Measurements from ENCODE around the gene SPINDOC.
A peak's percentile ranks its signal among the peaks of the same experiment; 100 is the strongest.

The SPINDOC gene

DNA sequence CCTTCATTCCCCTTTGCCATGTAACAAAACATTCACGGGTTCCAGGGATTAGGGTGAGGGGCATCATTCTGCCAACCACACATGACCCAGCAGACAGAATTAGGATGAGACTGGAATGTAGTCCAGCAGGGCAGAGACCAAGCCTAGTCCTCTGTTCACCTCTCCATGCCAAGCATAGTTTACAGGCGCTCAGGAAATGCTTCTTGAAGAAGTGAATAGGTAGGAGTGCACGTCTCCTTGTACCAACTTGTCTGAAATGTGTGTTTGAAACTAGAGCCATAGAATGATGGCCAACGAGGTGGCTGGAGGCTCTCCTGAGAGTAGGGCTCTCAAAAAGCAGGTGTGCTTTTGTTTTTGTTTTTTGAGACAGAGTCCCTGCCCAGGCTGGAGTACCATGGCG, 8.2 kb downstream of the SPINDOC start:
- TF ChIP-seq FOXM1 (IDR thresholded peaks at IDR 0.05; ENCODE audit: borderline replicate concordance, low read depth) (no peak), ZBTB7A (IDR thresholded peaks at IDR 0.05; ENCODE audit: low read depth) (no peak), EP300 (IDR thresholded peaks at IDR 0.05; ENCODE audit: borderline replicate concordance) (no peak), TCF12 (IDR thresholded peaks at IDR 0.05; ENCODE audit: low read depth) (no peak), CREB1 (IDR thresholded peaks at IDR 0.05; ENCODE audit: low read depth) (no peak), CEBPB (IDR thresholded peaks at IDR 0.05) (no peak), TEAD4 (IDR thresholded peaks at IDR 0.05) (no peak), RAD21 (IDR thresholded peaks at IDR 0.05; ENCODE audit: low read depth) (no peak), EGR1 (IDR thresholded peaks at IDR 0.05) (no peak), TAF1 (IDR thresholded peaks at IDR 0.05; ENCODE audit: low read depth) (no peak), NFIC (IDR thresholded peaks at IDR 0.05) (no peak), YY1 (IDR thresholded peaks at IDR 0.05; ENCODE audit: low read depth) (no peak)
- TF ChIP-seq, protein P1, sequence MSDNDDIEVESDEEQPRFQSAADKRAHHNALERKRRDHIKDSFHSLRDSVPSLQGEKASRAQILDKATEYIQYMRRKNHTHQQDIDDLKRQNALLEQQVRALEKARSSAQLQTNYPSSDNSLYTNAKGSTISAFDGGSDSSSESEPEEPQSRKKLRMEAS (IDR thresholded peaks at IDR 0.05): no peak
- TF ChIP-seq, protein P2, sequence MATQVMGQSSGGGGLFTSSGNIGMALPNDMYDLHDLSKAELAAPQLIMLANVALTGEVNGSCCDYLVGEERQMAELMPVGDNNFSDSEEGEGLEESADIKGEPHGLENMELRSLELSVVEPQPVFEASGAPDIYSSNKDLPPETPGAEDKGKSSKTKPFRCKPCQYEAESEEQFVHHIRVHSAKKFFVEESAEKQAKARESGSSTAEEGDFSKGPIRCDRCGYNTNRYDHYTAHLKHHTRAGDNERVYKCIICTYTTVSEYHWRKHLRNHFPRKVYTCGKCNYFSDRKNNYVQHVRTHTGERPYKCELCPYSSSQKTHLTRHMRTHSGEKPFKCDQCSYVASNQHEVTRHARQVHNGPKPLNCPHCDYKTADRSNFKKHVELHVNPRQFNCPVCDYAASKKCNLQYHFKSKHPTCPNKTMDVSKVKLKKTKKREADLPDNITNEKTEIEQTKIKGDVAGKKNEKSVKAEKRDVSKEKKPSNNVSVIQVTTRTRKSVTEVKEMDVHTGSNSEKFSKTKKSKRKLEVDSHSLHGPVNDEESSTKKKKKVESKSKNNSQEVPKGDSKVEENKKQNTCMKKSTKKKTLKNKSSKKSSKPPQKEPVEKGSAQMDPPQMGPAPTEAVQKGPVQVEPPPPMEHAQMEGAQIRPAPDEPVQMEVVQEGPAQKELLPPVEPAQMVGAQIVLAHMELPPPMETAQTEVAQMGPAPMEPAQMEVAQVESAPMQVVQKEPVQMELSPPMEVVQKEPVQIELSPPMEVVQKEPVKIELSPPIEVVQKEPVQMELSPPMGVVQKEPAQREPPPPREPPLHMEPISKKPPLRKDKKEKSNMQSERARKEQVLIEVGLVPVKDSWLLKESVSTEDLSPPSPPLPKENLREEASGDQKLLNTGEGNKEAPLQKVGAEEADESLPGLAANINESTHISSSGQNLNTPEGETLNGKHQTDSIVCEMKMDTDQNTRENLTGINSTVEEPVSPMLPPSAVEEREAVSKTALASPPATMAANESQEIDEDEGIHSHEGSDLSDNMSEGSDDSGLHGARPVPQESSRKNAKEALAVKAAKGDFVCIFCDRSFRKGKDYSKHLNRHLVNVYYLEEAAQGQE (IDR thresholded peaks at IDR 0.05; ENCODE audit: low read depth): no peak
- TF ChIP-seq, protein P3, sequence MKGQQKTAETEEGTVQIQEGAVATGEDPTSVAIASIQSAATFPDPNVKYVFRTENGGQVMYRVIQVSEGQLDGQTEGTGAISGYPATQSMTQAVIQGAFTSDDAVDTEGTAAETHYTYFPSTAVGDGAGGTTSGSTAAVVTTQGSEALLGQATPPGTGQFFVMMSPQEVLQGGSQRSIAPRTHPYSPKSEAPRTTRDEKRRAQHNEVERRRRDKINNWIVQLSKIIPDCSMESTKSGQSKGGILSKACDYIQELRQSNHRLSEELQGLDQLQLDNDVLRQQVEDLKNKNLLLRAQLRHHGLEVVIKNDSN (IDR thresholded peaks at IDR 0.05): no peak

DNA sequence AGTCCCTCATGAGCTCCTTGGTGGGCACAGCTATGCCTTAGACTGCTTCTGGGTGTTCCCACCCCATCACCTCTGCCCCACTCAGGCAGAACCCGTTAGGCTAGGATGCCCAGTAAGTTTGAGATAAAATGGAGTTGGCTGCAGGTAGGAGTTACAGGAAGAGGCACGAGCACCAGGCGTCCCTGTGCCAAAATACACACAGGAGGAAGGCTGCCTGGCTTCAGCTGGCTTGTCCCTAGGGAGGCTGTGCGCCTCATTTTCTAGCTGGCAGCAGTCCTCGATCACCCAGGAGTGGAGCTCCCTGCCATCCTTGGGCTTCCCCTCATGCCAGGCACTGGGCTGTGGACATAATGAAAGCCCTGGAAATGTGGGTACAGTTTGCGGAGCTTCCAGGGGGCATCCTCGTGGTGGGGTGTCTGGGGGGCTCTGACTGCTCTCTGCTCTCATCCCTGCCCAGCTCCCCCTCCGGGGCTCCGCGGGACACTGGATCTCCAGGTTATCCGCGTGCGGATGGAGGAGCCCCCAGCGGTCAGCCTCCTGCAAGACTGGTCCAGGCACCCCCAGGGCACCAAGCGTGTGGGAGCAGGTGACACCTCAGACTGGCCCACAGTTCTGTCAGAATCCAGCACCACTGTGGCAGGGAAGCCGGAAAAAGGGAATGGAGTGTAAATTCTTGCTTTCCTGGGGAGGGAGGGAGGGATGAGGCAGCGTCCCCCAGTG, 13.4 kb downstream of the SPINDOC start:
- TF ChIP-seq, protein P2 (IDR thresholded peaks at IDR 0.05; ENCODE audit: low read depth): no peak
- TF ChIP-seq TEAD4 (IDR thresholded peaks at IDR 0.05) (no peak), EGR1 (IDR thresholded peaks at IDR 0.05) (no peak), NFIC (IDR thresholded peaks at IDR 0.05) (no peak), FOXM1 (IDR thresholded peaks at IDR 0.05; ENCODE audit: borderline replicate concordance, low read depth) (no peak), CREB1 (IDR thresholded peaks at IDR 0.05; ENCODE audit: low read depth) (no peak), CEBPB (IDR thresholded peaks at IDR 0.05) (no peak), ZBTB7A (IDR thresholded peaks at IDR 0.05; ENCODE audit: low read depth) (no peak), TAF1 (IDR thresholded peaks at IDR 0.05; ENCODE audit: low read depth) (no peak), TCF12 (IDR thresholded peaks at IDR 0.05; ENCODE audit: low read depth) (no peak), EP300 (IDR thresholded peaks at IDR 0.05; ENCODE audit: borderline replicate concordance) (no peak), YY1 (IDR thresholded peaks at IDR 0.05; ENCODE audit: low read depth) (no peak), RAD21 (IDR thresholded peaks at IDR 0.05; ENCODE audit: low read depth) (no peak)
- TF ChIP-seq, protein P3 (IDR thresholded peaks at IDR 0.05): no peak
- TF ChIP-seq, protein P1 (IDR thresholded peaks at IDR 0.05): no peak

DNA sequence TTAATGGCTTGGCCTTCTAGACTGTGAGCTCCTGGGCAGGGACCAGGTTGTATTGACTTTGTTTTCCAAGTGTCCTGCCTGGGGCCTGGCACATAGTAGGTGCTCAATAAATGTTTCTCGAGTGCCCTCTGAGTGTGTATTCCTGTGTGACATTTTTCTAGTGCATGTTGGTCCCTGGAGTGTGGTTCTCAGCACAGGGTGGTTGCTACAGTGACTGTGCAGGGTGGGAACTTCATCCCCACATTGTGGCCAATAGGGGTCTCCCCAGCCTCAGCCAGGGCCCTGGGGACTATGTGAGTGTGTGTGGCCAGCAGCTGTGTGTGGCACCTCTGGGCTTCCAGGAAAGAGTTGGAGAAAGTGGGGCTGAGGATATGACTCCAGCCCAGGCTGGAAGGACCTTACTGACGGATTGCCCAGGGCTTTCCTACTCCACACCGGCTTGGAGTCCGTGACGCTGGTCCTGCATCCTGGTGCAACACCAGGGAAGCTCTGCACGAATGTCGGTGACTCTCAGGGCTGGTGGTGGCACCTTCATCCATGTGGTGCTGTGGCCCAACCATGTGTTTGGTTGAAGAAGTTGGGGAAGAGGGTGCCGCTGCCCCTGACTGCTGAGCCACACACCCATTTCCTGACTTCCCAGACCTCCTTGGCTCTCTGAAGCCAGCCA, 16.7 kb downstream of the SPINDOC start:
- TF ChIP-seq YY1 (IDR thresholded peaks at IDR 0.05; ENCODE audit: low read depth): no peak
- TF ChIP-seq RAD21 (IDR thresholded peaks at IDR 0.05; ENCODE audit: low read depth): peak; percentile 46

DNA sequence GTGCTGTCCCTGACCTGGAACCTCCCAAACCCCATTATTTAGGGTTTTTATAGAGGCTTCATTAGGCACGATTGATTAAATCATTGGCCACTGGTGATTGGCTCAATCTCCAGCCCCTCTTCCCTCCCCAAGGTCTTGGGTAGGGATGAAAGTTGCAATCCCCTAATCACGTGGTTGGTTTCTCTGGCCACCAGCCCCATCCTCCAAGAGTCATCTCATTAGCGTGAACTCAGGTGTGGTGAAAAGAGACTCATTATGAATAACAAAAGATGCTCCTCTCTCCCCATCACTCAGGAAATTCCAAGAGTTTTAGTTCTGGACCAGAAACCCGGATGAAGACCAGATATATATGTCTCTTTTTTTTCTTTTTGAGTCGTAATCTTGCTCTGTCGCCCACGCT, 18.1 kb downstream of the SPINDOC start:
- no peak for TF ChIP-seq CREB1 (IDR thresholded peaks at IDR 0.05; ENCODE audit: low read depth)
- no peak for TF ChIP-seq TAF1 (IDR thresholded peaks at IDR 0.05; ENCODE audit: low read depth)
- TF ChIP-seq YY1 (IDR thresholded peaks at IDR 0.05; ENCODE audit: low read depth): no peak
- no peak for TF ChIP-seq CEBPB (IDR thresholded peaks at IDR 0.05)
- no peak for TF ChIP-seq FOXM1 (IDR thresholded peaks at IDR 0.05; ENCODE audit: borderline replicate concordance, low read depth)
- TF ChIP-seq, protein P1 (IDR thresholded peaks at IDR 0.05): no peak
- no peak for TF ChIP-seq TCF12 (IDR thresholded peaks at IDR 0.05; ENCODE audit: low read depth)
- TF ChIP-seq ZBTB7A (IDR thresholded peaks at IDR 0.05; ENCODE audit: low read depth): no peak
- no peak for TF ChIP-seq RAD21 (IDR thresholded peaks at IDR 0.05; ENCODE audit: low read depth)
- no peak for TF ChIP-seq TEAD4 (IDR thresholded peaks at IDR 0.05)
- no peak for TF ChIP-seq EP300 (IDR thresholded peaks at IDR 0.05; ENCODE audit: borderline replicate concordance)
- TF ChIP-seq NFIC (IDR thresholded peaks at IDR 0.05): no peak
- no peak for TF ChIP-seq EGR1 (IDR thresholded peaks at IDR 0.05)
- TF ChIP-seq, protein P3 (IDR thresholded peaks at IDR 0.05): no peak
- TF ChIP-seq, protein P2 (IDR thresholded peaks at IDR 0.05; ENCODE audit: low read depth): no peak
